HepG2 (cell line): ENCODE measurements around the gene TMEM97. TPM values are rescaled to one million over a fixed set of nuclear protein-coding genes. Genes with fewer than 3 reads are reported as not detected.

Source experiments
- ASH2L ChIP-seq: fragments of 300-600, 200-600 bp; sonication (generic); IDR thresholded peaks from 2 replicates; pipeline ENCODE4 v1.7.0; 2017; ENCODE audit warnings: low read depth, mild to moderate bottlenecking, moderate library complexity, mixed read lengths, low read length; ENCODE audit not compliant: insufficient read length
- HDAC2 ChIP-seq: sonication (generic); formaldehyde crosslinking; IDR thresholded peaks from 2 replicates; pipeline ENCODE4 v1.4.0; 2020; ENCODE audit warnings: missing genetic modification reagents
- MXD4 ChIP-seq: IDR thresholded peaks from 2 replicates; pipeline ENCODE4 v1.6.1; 2016; ENCODE audit warnings: mild to moderate bottlenecking, missing biosample characterization, missing genetic modification reagents
- MYC ChIP-seq: sonication (generic); formaldehyde crosslinking; IDR thresholded peaks from 2 replicates; pipeline ENCODE4 v1.9.0; 2021; ENCODE audit warnings: missing genetic modification reagents, borderline replicate concordance
- NR2F6 ChIP-seq, 2 experiments: IDR thresholded peaks; 2 replicates each; pipeline ENCODE4 v1.6.1; 2016; ENCODE audit warnings: antibody characterized with exemption in 1 of 2, mild to moderate bottlenecking in 1 of 2
- SIX4 ChIP-seq: sonication (generic); formaldehyde crosslinking; IDR thresholded peaks from 2 replicates; pipeline ENCODE4 v1.4.0; 2020; ENCODE audit warnings: missing genetic modification reagents
- SP140L ChIP-seq: sonication (generic); formaldehyde crosslinking; IDR thresholded peaks from 2 replicates; pipeline ENCODE4 v1.4.0; 2020; ENCODE audit warnings: missing genetic modification reagents, borderline replicate concordance
- SUZ12 ChIP-seq: fragments of 150-350 bp; IDR thresholded peaks from 2 replicates; pipeline ENCODE4 v1.6.1; 2014; ENCODE audit warnings: low read depth, low read length
- ZNF230 ChIP-seq: sonication (generic); formaldehyde crosslinking; IDR thresholded peaks from 2 replicates; pipeline ENCODE4 v1.4.0; 2020; ENCODE audit warnings: mild to moderate bottlenecking, missing genetic modification reagents
- ZNF367 ChIP-seq: sonication (generic); formaldehyde crosslinking; IDR thresholded peaks from 2 replicates; pipeline ENCODE4 v1.4.0; 2020; ENCODE audit warnings: missing genetic modification reagents, borderline replicate concordance
- ZNF792 ChIP-seq: IDR thresholded peaks from 2 replicates; pipeline ENCODE4 v1.6.1; 2016
- ZNF879 ChIP-seq: sonication (generic); formaldehyde crosslinking; IDR thresholded peaks from 2 replicates; pipeline ENCODE4 v1.8.1; 2023; ENCODE audit warnings: missing genetic modification reagents
- ZNF883 ChIP-seq: sonication (generic); formaldehyde crosslinking; IDR thresholded peaks from 2 replicates; pipeline ENCODE4 v1.5.1; 2020; ENCODE audit warnings: mild to moderate bottlenecking, missing genetic modification reagents; ENCODE audit errors: not compliant biosample characterization
- polyA plus RNA-seq, 8 experiments: library from polyadenylated mRNA; depleted of rRNA in 3 of 8; stranded (reverse) in 7 of 8; unstranded in 1 of 8; fragments of >200 nt; fragmentation: Illumina TruSeq in 4 of 8; extraction: Trizol in 4 of 8; gene quantifications; 2 replicates each; pipeline versions ENCODE4 v1.2.1 to v1.2.3, GENCODE V29; 2011 to 2016; ENCODE audit warnings: low read depth in 4 of 8, missing spikeins in 1 of 8, mixed read lengths in 1 of 8; ENCODE audit not compliant: insufficient read depth in 1 of 8
- total RNA-seq, 5 experiments: library from RNA; depleted of rRNA; stranded (reverse); fragments of >200 nt; fragmentation: Illumina TruSeq; extraction: Trizol; gene quantifications; 2 replicates each; pipeline ENCODE4 v1.2.3, GENCODE V29; 2016; ENCODE audit warnings: low read depth in 1 of 5
- TF ChIP-seq, protein P1 (sequence below): sonication (generic); formaldehyde crosslinking; IDR thresholded peaks from 2 replicates; pipeline ENCODE4 v1.4.0; 2020; ENCODE audit warnings: missing genetic modification reagents
- TF ChIP-seq, protein P2 (sequence below), 2 experiments: sonication (generic) in 1 of 2; formaldehyde crosslinking in 1 of 2; IDR thresholded peaks; 2 replicates each; pipeline versions ENCODE4 v1.5.1 to v1.6.1; 2011 to 2020; ENCODE audit warnings: borderline replicate concordance in 1 of 2, low read depth in 1 of 2, low read length in 1 of 2, mild to moderate bottlenecking in 1 of 2, missing genetic modification reagents in 1 of 2, moderate library complexity in 1 of 2
- TF ChIP-seq, protein P3 (sequence below): sonication (generic); formaldehyde crosslinking; IDR thresholded peaks from 2 replicates; pipeline ENCODE4 v1.8.1; 2022; ENCODE audit warnings: low read depth, mild to moderate bottlenecking, missing genetic modification reagents
- TF ChIP-seq, protein P4 (sequence below): sonication (generic); formaldehyde crosslinking; conservative IDR thresholded peaks from 2 replicates; pipeline ENCODE4 v1.4.0; 2020; ENCODE audit warnings: missing genetic modification reagents
- TF ChIP-seq, protein P5 (sequence below): sonication (generic); formaldehyde crosslinking; IDR thresholded peaks from 2 replicates; pipeline ENCODE4 v1.4.0; 2020; ENCODE audit warnings: mild to moderate bottlenecking, missing genetic modification reagents, borderline replicate concordance
- TF ChIP-seq, protein P6 (sequence below): sonication (generic); formaldehyde crosslinking; IDR thresholded peaks from 2 replicates; pipeline ENCODE4 v1.4.0; 2020; ENCODE audit warnings: missing genetic modification reagents

Gene TMEM97
- total and polyA plus RNA-seq, 2 of the 13 experiments (the other 11 are each of a cell fraction or from before 2014, with no cell fraction given): 69.6 to 137 TPM

DNA sequence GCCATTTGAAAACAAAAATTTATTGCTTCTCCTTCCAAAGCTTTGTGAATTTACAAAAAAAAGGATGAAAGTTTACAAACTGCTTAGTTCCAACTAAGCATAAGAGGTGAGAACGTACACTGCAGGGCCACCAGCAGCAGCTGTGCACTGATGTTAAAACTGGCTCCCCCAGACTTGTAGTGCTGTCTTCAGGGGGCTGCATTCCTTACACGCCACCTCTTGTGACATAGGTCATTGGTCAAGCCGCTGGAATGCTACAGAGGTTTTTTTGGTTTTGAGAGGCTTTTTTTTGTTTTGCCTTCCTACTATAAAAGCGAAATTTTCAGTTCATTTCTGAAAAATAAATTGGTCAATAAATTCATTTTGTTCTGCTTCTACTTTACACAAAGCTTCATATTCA lies 9.3 kb downstream of the TMEM97 start (continued):
- TF ChIP-seq ZNF367 (CRISPR knock-in tag) (no peak), NR2F6 (IDR thresholded peaks at IDR 0.05) (peak; percentile 67), NR2F6 (CRISPR knock-in tag; IDR thresholded peaks at IDR 0.05) (peak; percentile 60; the same call in 1 of the 2 replicates), SP140L (CRISPR knock-in tag) (no peak), HDAC2 (CRISPR knock-in tag) (no peak), MXD4 (CRISPR knock-in tag) (no peak), MYC (CRISPR knock-in tag) (no peak), SUZ12 (no peak), ASH2L (no peak), ZNF879 (CRISPR knock-in tag) (no peak), SIX4 (CRISPR knock-in tag) (no peak), ZNF792 (no peak), ZNF883 (no peak), ZNF230 (CRISPR knock-in tag) (no peak)
- TF ChIP-seq, protein P1, sequence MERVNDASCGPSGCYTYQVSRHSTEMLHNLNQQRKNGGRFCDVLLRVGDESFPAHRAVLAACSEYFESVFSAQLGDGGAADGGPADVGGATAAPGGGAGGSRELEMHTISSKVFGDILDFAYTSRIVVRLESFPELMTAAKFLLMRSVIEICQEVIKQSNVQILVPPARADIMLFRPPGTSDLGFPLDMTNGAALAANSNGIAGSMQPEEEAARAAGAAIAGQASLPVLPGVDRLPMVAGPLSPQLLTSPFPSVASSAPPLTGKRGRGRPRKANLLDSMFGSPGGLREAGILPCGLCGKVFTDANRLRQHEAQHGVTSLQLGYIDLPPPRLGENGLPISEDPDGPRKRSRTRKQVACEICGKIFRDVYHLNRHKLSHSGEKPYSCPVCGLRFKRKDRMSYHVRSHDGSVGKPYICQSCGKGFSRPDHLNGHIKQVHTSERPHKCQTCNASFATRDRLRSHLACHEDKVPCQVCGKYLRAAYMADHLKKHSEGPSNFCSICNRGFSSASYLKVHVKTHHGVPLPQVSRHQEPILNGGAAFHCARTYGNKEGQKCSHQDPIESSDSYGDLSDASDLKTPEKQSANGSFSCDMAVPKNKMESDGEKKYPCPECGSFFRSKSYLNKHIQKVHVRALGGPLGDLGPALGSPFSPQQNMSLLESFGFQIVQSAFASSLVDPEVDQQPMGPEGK (CRISPR knock-in tag): peak; percentile 44; the same call in 1 of the 2 replicates
- TF ChIP-seq, protein P2, sequence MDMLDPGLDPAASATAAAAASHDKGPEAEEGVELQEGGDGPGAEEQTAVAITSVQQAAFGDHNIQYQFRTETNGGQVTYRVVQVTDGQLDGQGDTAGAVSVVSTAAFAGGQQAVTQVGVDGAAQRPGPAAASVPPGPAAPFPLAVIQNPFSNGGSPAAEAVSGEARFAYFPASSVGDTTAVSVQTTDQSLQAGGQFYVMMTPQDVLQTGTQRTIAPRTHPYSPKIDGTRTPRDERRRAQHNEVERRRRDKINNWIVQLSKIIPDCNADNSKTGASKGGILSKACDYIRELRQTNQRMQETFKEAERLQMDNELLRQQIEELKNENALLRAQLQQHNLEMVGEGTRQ (IDR thresholded peaks at IDR 0.05; ENCODE audit: low read depth, low read length): no peak
- TF ChIP-seq, protein P2 (CRISPR knock-in tag; IDR thresholded peaks at IDR 0.05; ENCODE audit: borderline replicate concordance): no peak
- TF ChIP-seq, protein P3, sequence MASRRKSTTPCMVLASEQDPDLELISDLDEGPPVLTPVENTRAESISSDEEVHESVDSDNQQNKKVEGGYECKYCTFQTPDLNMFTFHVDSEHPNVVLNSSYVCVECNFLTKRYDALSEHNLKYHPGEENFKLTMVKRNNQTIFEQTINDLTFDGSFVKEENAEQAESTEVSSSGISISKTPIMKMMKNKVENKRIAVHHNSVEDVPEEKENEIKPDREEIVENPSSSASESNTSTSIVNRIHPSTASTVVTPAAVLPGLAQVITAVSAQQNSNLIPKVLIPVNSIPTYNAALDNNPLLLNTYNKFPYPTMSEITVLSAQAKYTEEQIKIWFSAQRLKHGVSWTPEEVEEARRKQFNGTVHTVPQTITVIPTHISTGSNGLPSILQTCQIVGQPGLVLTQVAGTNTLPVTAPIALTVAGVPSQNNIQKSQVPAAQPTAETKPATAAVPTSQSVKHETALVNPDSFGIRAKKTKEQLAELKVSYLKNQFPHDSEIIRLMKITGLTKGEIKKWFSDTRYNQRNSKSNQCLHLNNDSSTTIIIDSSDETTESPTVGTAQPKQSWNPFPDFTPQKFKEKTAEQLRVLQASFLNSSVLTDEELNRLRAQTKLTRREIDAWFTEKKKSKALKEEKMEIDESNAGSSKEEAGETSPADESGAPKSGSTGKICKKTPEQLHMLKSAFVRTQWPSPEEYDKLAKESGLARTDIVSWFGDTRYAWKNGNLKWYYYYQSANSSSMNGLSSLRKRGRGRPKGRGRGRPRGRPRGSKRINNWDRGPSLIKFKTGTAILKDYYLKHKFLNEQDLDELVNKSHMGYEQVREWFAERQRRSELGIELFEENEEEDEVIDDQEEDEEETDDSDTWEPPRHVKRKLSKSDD (CRISPR knock-in tag): no peak
- TF ChIP-seq, protein P4, sequence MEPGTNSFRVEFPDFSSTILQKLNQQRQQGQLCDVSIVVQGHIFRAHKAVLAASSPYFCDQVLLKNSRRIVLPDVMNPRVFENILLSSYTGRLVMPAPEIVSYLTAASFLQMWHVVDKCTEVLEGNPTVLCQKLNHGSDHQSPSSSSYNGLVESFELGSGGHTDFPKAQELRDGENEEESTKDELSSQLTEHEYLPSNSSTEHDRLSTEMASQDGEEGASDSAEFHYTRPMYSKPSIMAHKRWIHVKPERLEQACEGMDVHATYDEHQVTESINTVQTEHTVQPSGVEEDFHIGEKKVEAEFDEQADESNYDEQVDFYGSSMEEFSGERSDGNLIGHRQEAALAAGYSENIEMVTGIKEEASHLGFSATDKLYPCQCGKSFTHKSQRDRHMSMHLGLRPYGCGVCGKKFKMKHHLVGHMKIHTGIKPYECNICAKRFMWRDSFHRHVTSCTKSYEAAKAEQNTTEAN (CRISPR knock-in tag): no peak
- TF ChIP-seq, protein P5, sequence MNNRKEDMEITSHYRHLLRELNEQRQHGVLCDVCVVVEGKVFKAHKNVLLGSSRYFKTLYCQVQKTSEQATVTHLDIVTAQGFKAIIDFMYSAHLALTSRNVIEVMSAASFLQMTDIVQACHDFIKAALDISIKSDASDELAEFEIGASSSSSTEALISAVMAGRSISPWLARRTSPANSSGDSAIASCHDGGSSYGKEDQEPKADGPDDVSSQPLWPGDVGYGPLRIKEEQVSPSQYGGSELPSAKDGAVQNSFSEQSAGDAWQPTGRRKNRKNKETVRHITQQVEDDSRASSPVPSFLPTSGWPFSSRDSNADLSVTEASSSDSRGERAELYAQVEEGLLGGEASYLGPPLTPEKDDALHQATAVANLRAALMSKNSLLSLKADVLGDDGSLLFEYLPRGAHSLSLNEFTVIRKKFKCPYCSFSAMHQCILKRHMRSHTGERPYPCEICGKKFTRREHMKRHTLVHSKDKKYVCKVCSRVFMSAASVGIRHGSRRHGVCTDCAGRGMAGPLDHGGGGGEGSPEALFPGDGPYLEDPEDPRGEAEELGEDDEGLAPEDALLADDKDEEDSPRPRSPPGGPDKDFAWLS (CRISPR knock-in tag): no peak
- TF ChIP-seq, protein P6, sequence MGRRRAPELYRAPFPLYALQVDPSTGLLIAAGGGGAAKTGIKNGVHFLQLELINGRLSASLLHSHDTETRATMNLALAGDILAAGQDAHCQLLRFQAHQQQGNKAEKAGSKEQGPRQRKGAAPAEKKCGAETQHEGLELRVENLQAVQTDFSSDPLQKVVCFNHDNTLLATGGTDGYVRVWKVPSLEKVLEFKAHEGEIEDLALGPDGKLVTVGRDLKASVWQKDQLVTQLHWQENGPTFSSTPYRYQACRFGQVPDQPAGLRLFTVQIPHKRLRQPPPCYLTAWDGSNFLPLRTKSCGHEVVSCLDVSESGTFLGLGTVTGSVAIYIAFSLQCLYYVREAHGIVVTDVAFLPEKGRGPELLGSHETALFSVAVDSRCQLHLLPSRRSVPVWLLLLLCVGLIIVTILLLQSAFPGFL (CRISPR knock-in tag): no peak
